D721Med (cell line): ENCODE data around the gene NES.

Source experiments
- DNase-seq: peaks from one replicate; pipeline ENCODE4 v3.0.0; 2011; ENCODE audit warnings: low spot score; ENCODE audit not compliant: insufficient read length
- FAIRE-seq: peaks from 2 replicates; lab custom pipeline; 2011; peaks lifted over from hg19 to GRCh38; lab: Jason Lieb, UNC
- TF ChIP-seq, protein P1 (sequence below): IDR thresholded peaks from 2 replicates; pipeline ENCODE4 v1.5.1; 2012; ENCODE audit warnings: mild to moderate bottlenecking, control low read depth; ENCODE audit not compliant: insufficient read depth; ENCODE audit errors: missing control alignments

NES gene

DNA sequence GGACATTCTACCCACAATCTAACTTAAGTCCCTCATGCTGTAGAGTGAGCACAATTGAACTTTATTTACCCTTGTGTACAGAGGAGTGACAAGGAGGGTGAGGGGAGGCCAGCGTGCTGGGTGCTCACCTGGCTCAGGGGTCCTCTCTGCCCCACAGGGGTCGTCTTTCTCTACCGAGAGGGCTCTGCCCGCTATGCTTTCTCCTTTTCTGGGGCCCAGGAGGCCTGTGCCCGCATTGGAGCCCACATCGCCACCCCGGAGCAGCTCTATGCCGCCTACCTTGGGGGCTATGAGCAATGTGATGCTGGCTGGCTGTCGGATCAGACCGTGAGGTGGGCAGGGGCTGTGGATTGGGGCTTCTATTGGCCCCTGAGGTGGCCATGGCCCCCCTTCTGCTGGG lies 29.9 kb downstream of the NES start:
- TF ChIP-seq, protein P1, sequence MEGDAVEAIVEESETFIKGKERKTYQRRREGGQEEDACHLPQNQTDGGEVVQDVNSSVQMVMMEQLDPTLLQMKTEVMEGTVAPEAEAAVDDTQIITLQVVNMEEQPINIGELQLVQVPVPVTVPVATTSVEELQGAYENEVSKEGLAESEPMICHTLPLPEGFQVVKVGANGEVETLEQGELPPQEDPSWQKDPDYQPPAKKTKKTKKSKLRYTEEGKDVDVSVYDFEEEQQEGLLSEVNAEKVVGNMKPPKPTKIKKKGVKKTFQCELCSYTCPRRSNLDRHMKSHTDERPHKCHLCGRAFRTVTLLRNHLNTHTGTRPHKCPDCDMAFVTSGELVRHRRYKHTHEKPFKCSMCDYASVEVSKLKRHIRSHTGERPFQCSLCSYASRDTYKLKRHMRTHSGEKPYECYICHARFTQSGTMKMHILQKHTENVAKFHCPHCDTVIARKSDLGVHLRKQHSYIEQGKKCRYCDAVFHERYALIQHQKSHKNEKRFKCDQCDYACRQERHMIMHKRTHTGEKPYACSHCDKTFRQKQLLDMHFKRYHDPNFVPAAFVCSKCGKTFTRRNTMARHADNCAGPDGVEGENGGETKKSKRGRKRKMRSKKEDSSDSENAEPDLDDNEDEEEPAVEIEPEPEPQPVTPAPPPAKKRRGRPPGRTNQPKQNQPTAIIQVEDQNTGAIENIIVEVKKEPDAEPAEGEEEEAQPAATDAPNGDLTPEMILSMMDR, result no peak
- FAIRE-seq, result no peak
- DNase-seq, result no peak

DNA sequence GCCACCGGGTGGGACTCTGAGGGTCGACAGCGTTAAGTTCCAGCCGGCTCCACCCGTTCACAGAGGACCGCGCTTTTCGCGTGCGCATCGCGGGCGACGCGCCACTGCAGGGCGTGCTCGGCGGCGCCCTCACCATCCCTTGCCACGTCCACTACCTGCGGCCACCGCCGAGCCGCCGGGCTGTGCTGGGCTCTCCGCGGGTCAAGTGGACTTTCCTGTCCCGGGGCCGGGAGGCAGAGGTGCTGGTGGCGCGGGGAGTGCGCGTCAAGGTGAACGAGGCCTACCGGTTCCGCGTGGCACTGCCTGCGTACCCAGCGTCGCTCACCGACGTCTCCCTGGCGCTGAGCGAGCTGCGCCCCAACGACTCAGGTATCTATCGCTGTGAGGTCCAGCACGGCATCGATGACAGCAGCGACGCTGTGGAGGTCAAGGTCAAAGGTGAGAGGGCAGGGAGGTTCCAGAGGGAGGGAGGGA lies 30.4 kb downstream of the NES start:
- FAIRE-seq (no peak), DNase-seq (no peak)
- TF ChIP-seq, protein P1, result no peak

DNA sequence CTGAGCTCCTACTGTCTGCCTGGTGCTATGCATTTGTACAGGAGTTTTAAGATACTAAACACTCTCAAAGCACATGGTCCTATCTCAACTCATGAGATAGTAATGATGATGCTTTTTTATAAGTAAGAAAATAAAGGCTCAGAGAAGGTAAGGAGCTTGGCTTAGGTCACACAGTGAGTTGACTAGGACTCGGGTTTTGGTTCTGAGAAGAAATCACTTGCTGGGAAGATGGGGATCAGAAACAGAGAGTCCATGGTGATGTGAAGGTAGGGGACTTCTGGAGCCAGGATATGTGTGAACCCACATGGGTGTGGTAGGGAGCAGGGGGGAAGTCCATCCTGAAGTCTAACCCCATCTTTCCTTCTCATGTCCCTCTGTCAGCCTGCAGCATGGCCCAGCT lies 31.5 kb downstream of the NES start:
- DNase-seq (no peak), FAIRE-seq (no peak)
- TF ChIP-seq, protein P1, result no peak

DNA sequence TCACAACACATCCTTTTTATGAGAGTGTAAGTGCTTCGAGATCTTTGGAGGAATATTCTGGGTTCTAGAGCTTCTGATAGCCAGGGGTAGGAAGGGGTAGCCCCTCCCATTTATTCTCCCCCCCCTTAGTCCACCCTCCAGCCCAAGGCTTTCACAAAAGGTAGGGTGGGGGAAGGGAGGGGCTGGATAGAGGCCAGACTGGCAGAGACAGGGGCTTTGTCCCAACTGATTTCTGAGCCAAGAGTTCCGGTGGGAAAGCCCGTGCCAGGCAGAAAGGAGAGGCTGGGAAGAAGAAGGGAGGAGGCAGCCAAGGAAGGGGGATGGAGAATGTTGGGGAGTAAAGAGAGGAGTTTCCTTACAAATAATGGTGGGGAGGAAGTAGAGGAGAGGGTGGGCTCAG lies 32.2 kb downstream of the NES start:
- no peak for FAIRE-seq
- TF ChIP-seq, protein P1, result no peak
- no peak for DNase-seq

DNA sequence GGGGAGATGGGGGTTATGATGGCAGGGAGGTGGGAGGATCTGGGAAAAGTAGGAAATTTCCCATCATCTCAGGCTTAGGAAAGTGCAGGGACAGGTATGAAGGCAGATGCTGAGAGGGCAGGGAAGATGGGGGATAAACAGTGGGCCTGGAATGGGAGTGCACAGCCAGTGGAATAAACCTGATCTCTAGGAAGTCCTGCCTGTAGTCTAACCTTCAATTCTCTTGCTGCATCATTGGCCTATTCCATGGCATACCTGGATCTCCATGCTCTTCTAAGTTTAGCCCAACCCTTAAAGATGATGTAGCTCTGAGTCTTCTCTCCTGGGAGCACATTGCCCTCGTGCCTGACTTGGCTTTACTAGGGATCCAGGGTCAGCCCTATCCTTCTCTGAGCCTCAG lies 32.6 kb downstream of the NES start:
- FAIRE-seq, result no peak
- no peak for DNase-seq
- TF ChIP-seq, protein P1, result no peak

- DNase-seq (no peak), FAIRE-seq (no peak)
- TF ChIP-seq, protein P1, result no peak
These were observed 33.1 kb downstream of the NES start for GRCh38 chr1:156644146-156644545.

DNA sequence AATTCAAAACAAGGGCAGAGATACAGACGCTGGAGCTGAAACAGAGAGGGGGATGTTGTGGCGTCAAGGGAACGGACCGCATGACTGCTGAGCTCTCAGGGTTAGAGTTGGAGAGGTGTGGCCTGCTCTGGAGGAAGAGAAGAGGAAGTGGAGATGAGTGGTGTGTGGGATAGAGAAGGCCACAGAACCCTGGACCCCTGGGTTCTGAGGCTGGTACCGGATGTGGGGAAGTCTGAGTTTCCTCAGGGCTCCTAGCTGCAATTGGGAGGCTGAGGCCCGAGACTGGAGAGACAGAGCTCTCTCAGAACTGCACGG lies 33.5 kb downstream of the NES start:
- DNase-seq (no peak), FAIRE-seq (no peak)

More for the DNA sequence above, 33.5 kb downstream of the NES start:
- TF ChIP-seq, protein P1, result no peak
